Activated T-cell treated with anti-CD3 and anti-CD28 coated beads for 4 hours (primary cell): Measurements from ENCODE around the gene MYL3.

Experiments
- DNase-seq: peaks from one replicate; pipeline ENCODE4 v3.0.0-alpha.2; 2020

MYL3 gene

GRCh38 chr3:46882377-46883053 lies 19.3 kb upstream of the MYL3 start:
- no peak for DNase-seq

- no peak for DNase-seq
Observed at GRCh38 chr3:46881596-46882376, 18.5 kb upstream of the MYL3 start.

- no peak for DNase-seq
Observed at GRCh38 chr3:46880884-46881595, 17.8 kb upstream of the MYL3 start.

- DNase-seq = no peak
Observed at GRCh38 chr3:46878781-46879436, 15.7 kb upstream of the MYL3 start.

GRCh38 chr3:46877406-46878125 lies 14.3 kb upstream of the MYL3 start, which contains the start of gene PTH1R:
TSS of gene PTH1R (plus strand) at chr3:46877721. CDS start at chr3:46883560, 5,839 bp downstream.
- no peak for DNase-seq

GRCh38 chr3:46876313-46877300 lies 13.4 kb upstream of the MYL3 start:
- no peak for DNase-seq

- no peak for DNase-seq
Observed at GRCh38 chr3:46875560-46875959, 12.3 kb upstream of the MYL3 start.

GRCh38 chr3:46874430-46874829 lies 11.2 kb upstream of the MYL3 start:
- DNase-seq = no peak

GRCh38 chr3:46873521-46873920 lies 10.3 kb upstream of the MYL3 start:
- no peak for DNase-seq

GRCh38 chr3:46871222-46871621 lies 8.0 kb upstream of the MYL3 start:
- no peak for DNase-seq

- DNase-seq = no peak
Observed at GRCh38 chr3:46870651-46871050, 7.4 kb upstream of the MYL3 start.

GRCh38 chr3:46869440-46869839 lies 6.2 kb upstream of the MYL3 start:
- DNase-seq = no peak

GRCh38 chr3:46868948-46869347 lies 5.7 kb upstream of the MYL3 start:
- DNase-seq = no peak

- no peak for DNase-seq
Observed at GRCh38 chr3:46868287-46868686, 5.0 kb upstream of the MYL3 start.

GRCh38 chr3:46867550-46867898 lies 4.3 kb upstream of the MYL3 start:
- DNase-seq = no peak

- peak; percentile 86 for DNase-seq
Observed at GRCh38 chr3:46866720-46867549, 3.7 kb upstream of the MYL3 start.

GRCh38 chr3:46866032-46866595 lies 2.9 kb upstream of the MYL3 start:
- DNase-seq = no peak

- DNase-seq = no peak
Observed at GRCh38 chr3:46865546-46865945, 2.3 kb upstream of the MYL3 start.

- DNase-seq = no peak
Observed at GRCh38 chr3:46865031-46865507, 1.8 kb upstream of the MYL3 start.
